ENCODE data around the gene SAMD4A.

The SAMD4A gene

DNA sequence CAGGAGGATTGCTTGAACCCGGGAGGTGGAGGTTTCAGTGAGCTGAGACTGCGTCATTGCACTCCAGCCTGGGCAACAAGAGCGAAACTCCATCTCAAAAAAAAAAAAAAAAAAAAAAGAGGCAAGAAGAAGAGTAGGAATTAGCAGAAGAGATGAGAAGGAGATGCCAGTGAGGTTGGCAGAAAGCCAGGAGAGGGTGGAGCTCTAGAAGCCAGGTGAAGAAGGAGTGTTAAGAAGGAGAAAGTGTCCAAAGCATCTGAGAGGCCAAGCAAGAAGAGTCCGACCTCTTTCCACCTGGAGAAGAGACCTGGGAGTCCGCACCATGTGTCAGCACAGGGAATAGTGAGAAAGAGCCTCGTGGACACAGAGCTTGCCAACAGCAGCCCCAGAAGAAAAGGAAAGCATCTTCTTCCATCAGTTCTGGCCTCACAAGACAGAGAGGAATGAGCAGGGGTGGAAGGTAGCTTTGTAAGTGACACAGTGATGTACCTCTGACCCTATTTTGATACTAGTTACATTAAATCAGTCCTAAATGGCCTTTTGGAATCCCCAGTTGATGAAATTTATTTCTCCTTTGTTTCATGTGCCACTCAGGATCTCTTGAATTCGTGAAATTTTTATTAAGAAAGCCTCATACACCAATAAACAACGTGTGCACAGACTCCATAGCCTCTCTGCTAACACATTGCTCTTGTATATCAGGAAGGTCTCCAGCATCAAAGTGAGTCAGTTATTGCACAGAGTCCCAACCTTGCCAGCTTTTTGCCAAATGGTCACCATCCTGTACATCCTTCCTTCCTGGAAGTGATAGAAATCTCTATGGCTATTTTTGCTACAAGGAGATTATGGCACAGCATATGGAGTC is 70.6 kb downstream of the SAMD4A start:
- no peak for DNase-seq

- no peak for DNase-seq
Measured at GRCh38 chr14:54638135-54638446, 71.2 kb downstream of the SAMD4A start.

- DNase-seq: no peak
Measured at GRCh38 chr14:54639611-54640010, 72.7 kb downstream of the SAMD4A start.

- DNase-seq: no peak
Measured at GRCh38 chr14:54640506-54640905, 73.6 kb downstream of the SAMD4A start.

DNA sequence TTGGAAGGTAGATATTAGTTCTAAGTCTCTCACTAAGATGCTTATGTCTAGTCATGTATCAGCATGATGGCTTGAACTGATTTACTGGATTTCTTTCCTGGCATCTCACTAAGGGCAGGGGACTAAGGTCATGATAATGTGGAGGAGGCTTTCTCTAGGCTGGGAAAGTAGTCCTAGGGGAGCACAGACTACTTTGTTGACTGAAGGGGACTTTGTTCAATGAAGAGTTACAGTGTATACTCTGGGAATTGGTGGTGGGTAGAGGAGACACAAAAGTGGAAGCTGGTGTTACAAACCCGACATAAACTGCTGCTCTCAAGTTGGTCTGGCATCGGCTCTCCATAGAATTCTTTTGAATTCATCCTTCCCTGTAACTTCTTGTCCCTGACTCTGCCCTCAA is 75.2 kb downstream of the SAMD4A start:
- no peak for DNase-seq

- no peak for DNase-seq
Measured at GRCh38 chr14:54642801-54643695, 76.1 kb downstream of the SAMD4A start.

DNA sequence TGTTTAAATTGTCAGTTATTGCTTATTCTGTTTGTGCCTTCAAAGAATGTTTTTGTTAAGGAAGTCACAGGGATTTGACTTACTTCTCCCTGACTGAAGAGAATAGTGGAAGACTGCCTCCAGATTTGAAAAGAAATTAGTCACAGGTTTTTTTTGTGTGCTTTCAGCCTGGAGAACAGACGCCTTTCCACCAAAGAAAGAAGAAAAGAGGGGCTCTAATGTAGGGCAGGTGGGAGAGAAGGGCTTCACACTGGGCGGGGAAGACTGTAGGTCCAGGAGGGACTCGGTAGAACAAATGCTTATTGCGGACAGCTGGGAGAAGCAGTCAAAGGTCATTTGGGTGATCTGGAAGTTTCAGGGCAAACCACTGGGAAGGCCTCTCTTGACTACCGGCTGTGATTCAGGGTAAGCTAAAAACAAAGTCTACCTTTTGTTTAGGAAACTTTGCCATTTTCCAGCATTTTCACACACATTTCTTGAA is 76.8 kb downstream of the SAMD4A start:
- DNase-seq: no peak

DNA sequence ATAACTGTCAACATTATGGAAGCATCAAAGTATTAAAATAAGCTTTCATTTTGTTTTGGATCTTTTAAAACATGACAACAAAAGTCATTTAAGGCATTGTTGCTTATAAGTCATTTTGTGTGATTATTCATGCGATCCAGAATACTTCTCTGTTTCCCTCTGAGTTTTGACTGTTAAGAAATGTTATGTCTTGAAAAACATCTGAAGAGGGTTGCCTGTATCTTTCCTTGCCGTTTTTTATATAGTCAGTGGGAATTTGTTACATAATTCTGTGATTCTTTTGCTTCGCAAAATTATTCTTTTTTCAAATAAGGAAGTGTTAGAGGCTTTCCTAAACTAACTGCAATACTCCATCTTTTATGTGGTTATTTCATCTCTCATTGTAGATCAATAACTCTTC is 78.7 kb downstream of the SAMD4A start:
- DNase-seq: no peak

DNA sequence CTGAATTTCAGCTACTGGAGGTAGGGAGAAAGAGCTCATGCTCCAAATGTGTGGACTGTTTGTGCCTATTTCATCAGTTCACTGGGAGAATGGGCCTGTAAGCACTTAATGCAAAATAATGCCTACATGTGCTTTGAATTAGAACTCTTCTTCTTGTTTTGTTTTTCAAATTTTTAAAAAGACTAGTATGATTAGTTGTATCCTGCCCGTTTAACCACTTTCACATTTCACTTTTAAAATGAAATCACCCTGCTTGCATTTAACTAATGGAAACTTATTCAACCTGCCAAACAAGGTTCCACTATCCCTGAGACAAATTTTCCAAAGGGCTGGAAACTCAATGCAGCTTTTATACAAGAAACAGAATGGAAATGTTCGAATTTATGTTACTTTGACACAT is 79.7 kb downstream of the SAMD4A start:
- DNase-seq: no peak

- no peak for DNase-seq
Measured at GRCh38 chr14:54647378-54647777, 80.5 kb downstream of the SAMD4A start.

- DNase-seq: no peak
Measured at GRCh38 chr14:54649056-54649455, 82.1 kb downstream of the SAMD4A start.

DNA sequence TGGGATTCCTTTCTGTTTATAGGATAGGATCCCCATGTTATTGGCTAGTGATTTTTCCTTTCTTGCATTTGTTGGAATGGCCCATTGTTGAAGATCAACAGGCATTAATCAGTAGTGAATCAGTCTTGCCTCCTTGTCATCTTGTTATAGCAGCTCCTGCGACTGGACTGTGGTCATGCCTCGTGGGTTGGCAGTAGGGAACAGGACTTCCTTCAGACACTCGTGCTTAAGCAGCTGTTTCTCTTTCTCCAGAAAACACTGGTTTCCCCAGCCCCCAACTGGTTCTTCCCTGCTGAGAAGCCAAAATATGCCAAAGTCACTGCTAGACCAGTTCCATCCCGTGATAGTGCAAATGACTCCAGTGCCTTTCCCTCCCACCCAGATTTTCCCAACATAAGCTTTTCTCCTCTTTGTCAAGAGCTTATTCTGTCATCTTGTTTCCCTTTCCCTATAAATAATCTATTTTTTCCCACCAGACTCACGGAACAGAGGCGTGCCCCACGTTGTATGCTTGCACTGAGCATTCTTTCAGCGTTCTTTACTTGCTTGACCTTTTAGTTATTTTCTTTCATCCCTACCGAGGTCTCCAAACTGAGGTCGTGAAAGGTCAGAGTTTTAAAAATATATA is 83.5 kb downstream of the SAMD4A start:
- no peak for DNase-seq

DNA sequence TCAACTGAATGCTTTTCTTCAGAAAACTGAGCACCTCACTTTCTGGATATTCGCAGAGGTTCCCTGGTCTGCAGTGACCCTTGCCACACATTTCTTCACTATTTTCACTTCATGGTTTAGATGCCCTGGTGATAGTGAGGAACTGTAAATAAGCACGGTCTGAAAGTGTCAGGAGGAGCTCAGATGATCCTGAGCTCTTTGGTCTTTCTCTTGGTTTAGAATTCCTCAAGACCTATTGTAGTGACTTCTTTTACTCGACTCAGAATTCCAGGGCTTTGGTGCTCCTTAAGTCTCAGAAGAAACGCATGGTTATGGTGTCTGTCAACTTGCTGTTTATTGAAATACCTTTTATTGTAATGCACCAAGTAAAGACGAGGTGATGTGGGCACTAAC is 84.0 kb downstream of the SAMD4A start:
- DNase-seq: no peak

DNA sequence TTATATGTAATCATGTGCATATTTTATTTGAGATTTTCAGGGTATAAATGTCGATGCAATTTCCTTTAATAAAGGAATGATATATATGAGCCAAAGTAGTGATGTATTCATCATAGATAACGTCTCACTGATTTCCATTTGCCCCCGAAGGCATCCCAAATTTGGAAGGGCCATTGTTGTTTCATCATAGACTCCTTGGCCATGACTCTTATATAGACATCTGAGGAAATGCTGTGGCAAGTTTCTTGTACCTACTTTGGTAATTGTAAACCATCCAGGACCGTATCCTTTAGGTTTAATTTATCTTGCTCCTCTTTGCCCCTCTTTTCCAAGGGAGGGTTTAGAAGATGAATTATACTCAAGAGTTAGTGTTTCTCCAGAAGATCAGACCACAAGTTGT is 84.7 kb downstream of the SAMD4A start:
- DNase-seq: no peak

GRCh38 chr14:54652188-54652587 is 85.3 kb downstream of the SAMD4A start:
- no peak for DNase-seq

GRCh38 chr14:54652605-54653052 is 85.7 kb downstream of the SAMD4A start:
- no peak for DNase-seq

DNA sequence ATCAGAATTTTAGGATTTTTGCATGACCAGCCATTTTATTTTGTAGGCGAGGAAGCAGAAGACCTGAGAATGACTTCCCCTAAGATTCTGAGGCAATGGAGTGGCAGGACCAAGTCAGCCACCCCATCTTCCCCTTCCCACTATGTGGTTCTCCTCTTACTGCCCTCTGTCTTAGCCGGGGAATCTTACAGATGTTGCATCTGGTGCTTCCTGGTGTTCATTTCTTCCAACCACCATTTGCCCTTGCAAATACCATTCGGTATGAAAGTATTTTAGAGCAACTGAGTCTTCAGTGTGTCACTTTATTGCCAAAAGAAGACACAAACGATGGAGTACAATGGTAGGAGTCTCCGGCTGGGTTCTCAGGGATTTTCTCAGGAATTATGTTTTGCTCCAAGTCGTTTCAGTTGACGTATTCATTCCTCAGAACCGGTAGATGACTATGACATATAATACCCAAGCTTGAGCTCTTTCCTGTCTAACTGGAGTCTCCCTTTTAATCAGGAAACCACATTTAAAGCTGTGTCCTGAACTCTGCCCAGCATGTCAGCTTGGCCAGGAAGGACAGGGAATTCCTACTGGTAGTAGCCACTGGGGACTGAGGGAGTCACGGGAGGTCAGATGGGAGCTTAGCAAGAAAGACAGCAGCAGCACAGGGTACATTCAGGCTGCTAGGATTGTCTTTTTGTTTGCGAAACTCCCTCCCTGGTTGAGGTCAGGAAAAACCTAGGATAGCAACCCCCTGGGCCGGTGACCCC is 87.0 kb downstream of the SAMD4A start:
- DNase-seq: no peak

- no peak for DNase-seq
Measured at GRCh38 chr14:54654605-54655004, 87.7 kb downstream of the SAMD4A start.

- no peak for DNase-seq
Measured at GRCh38 chr14:54658836-54659235, 91.9 kb downstream of the SAMD4A start.

GRCh38 chr14:54659365-54659764 is 92.4 kb downstream of the SAMD4A start:
- DNase-seq: no peak

GRCh38 chr14:54660604-54661111 is 93.7 kb downstream of the SAMD4A start:
- DNase-seq: no peak

DNA sequence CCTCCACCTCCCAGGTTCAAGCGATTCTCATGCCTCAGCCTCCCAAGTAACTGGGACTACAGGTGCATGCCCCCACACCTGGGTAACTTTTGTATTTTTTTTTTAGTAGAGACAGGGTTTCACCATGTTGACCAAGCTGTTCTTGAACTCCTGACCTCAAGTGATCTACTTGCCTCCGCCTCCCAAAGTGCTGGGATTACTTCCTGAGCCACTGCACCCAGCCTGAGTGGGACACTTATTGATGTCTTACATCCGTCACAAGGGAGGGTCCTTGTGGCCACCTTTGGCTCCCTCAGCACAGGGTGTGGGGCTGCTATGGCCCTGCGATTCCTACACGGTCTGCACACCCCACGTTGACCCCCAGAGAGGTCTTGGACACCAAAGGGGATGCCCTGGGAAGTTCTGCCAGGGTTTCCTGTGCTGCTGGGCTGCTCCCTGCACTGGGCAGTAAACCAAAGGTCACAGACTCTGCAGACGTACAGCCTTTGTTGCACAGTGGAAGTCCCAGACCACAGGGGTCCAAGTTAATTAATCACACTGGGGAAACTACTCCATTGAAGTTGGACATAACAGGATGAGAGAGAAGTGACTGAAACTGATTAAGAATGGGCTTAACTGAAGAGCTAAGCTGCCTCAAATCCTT is 95.7 kb downstream of the SAMD4A start:
- DNase-seq: no peak

All from activated CD8-positive, alpha-beta memory T cell treated with anti-CD3 and anti-CD28 coated beads, Interleukin-2, amount 50 U/mL, for 4 hours (primary cell).